Left cardiac atrium (tissue), 4 donors: ENCODE data around the gene GAB4. TPM values are rescaled to one million over a fixed set of nuclear protein-coding genes. Genes with fewer than 3 reads are reported as not detected.
A peak's percentile ranks its signal among the peaks of the same experiment; 100 is the strongest.
"Not testable (repeated sequence)": the region's sequence is repeated elsewhere in the genome, so short reads cannot be mapped to it uniquely, and the experiment has no call there.

ENCODE experiments used
- ATAC-seq, 2 donors: fragments of 200-7000 bp; cut with Tn5 transposase; one replicate each; pipeline ENCODE4 v1.9.1; 2020; ENCODE audit warnings: mild to moderate bottlenecking in 2 of 2, moderate library complexity in 2 of 2
- DNase-seq: peaks from one replicate; pipeline ENCODE4 v3.0.0-alpha.2; 2020
- intact Hi-C, 2 donors: fragments of 100-400 bp; cut with DNase I; formaldehyde crosslinking; loops; one replicate each; pipeline versions ENCODE4 v1.14.1 to v1.15.1; 2022 to 2023
- long read RNA-seq: library from polyadenylated mRNA; unstranded; transcript quantifications from one replicate; pipeline ENCODE4 v2.0.0, GENCODE V29; 2021
- total RNA-seq, 2 donors: library from RNA; stranded (reverse); fragmentation: NEBNext Ultra II Directional; extraction: Animal tissue kit (Norgen Biotek cat#: 25700); gene quantifications; one replicate each; pipeline ENCODE4 v1.2.1, GENCODE V29; 2021
- donor health status: DM: no; HTN: yes; CAD: no.
- donor health status: DM: no; HTN: yes; CAD: no; lungs with severe emphysema.
- donor health status: DM: yes; HTN: yes; CAD: no.
- donor health status: Dilated cardiomyopathy.

GAB4 gene
- not detected for total RNA-seq
- long read RNA-seq: 0 reads

GRCh38 chr22:17007852-17008731 lies at the start of gene GAB4:
Gene GAB4, minus strand, starts transcription at chr22:17008222. Its CDS starts 108 bp downstream, at chr22:17008114.
- intact Hi-C loops: no loop called here
- ATAC-seq (no peak), DNase-seq (no peak)

- DNase-seq (no peak), ATAC-seq (no peak)
- intact Hi-C loops: loop anchor here (2.0 to 10.0 kb wide), 2 partner anchors 140 to 142 kb away; no protein-coding TSS in a partner anchor
Measured at GRCh38 chr22:17056807-17057206, 48.8 kb upstream of the GAB4 start.

- DNase-seq (no peak), ATAC-seq (no peak)
Measured at GRCh38 chr22:17056058-17056457, 48.0 kb upstream of the GAB4 start.

GRCh38 chr22:17047656-17048055 lies 39.6 kb upstream of the GAB4 start:
- ATAC-seq (no peak), DNase-seq (no peak)
- intact Hi-C loops: no loop called here

More at GRCh38 chr22:17056058-17056457, 48.0 kb upstream of the GAB4 start:
- intact Hi-C loops: loop anchor here (2.0 to 10.0 kb wide), 2 partner anchors 139 to 141 kb away; no protein-coding TSS in a partner anchor

GRCh38 chr22:17046566-17047348 lies 38.7 kb upstream of the GAB4 start:
- DNase-seq (no peak), ATAC-seq (no peak)
- intact Hi-C loops: no loop called here

GRCh38 chr22:17043521-17043920 lies 35.5 kb upstream of the GAB4 start:
- no peak for DNase-seq
- no peak for ATAC-seq
- intact Hi-C loops: no loop called here

- peak; percentile 71 to 95 for ATAC-seq
- intact Hi-C loops, DNase-seq: not testable (repeated sequence)
Measured at GRCh38 chr22:17036842-17037711, 29.1 kb upstream of the GAB4 start.

- DNase-seq (peak; percentile 38), ATAC-seq (peak; percentile 36 to 66)
- intact Hi-C loops: not testable (repeated sequence)
Measured at GRCh38 chr22:17035976-17036841, 28.2 kb upstream of the GAB4 start.

GRCh38 chr22:17035246-17035645 lies 27.2 kb upstream of the GAB4 start:
- intact Hi-C loops: no loop called here
- DNase-seq (no peak), ATAC-seq (peak in 1 of 2 donors; percentile 45)

GRCh38 chr22:17034532-17034931 lies 26.5 kb upstream of the GAB4 start:
- ATAC-seq, intact Hi-C loops, DNase-seq: not testable (repeated sequence)

GRCh38 chr22:17032277-17032676 lies 24.3 kb upstream of the GAB4 start:
- ATAC-seq, intact Hi-C loops: not testable (repeated sequence)
- peak; percentile 37 for DNase-seq

GRCh38 chr22:17024380-17024779 lies 16.4 kb upstream of the GAB4 start:
- DNase-seq, ATAC-seq, intact Hi-C loops: not testable (repeated sequence)

GRCh38 chr22:17015552-17015951 lies 7.5 kb upstream of the GAB4 start:
- DNase-seq, intact Hi-C loops, ATAC-seq: not testable (repeated sequence)

- DNase-seq, intact Hi-C loops, ATAC-seq: not testable (repeated sequence)
Measured at GRCh38 chr22:17014101-17014440, 6.0 kb upstream of the GAB4 start.

GRCh38 chr22:17013396-17014100 lies 5.5 kb upstream of the GAB4 start:
- intact Hi-C loops: no loop called here
- ATAC-seq (no peak), DNase-seq (no peak)

GRCh38 chr22:17012267-17012666 lies 4.2 kb upstream of the GAB4 start:
- no peak for DNase-seq
- no peak for ATAC-seq
- intact Hi-C loops: no loop called here

- intact Hi-C loops: no loop called here
- no peak for DNase-seq
- no peak for ATAC-seq
Measured at GRCh38 chr22:17009640-17010291, 1.7 kb upstream of the GAB4 start.
